ENCODE measurements around the gene BAHCC1.

BAHCC1 gene

GRCh38 chr17:81413497-81414135 is 18.4 kb downstream of the BAHCC1 start:
- no peaks in the 10 kb centered on the region for H3K79me2 ChIP-seq (ENCODE audit: low read length)
- no peaks in the 10 kb centered on the region for H3K36me3 ChIP-seq (replicated peaks; ENCODE audit: low read depth, low read length)
- no peak overlapping the region for H3K4me2 ChIP-seq (ENCODE audit: low read length)
- no peak overlapping the region for H3K9ac ChIP-seq (ENCODE audit: low read length)
- no peak overlapping the region for H2AFZ ChIP-seq (ENCODE audit: low read depth, low read length)
- H4K20me1 ChIP-seq (ENCODE audit: insufficient read depth, low read length) = no peaks in the 10 kb centered on the region
- H3K27ac ChIP-seq (ENCODE audit: low read length) = no peak overlapping the region
- no peak overlapping the region for H3K4me3 ChIP-seq (ENCODE audit: low read length)
- H3K9me3 ChIP-seq (ENCODE audit: insufficient read depth, low read length) = no peaks in the 10 kb centered on the region
- H3K27me3 ChIP-seq (ENCODE audit: low read depth, low read length) = no peaks in the 10 kb centered on the region
- H3K4me1 ChIP-seq (ENCODE audit: low read length) = no peaks in the 10 kb centered on the region
- TF ChIP-seq EZH2phosphoT487 (IDR thresholded peaks at IDR 0.05; ENCODE audit: low read depth) = no peak

DNA sequence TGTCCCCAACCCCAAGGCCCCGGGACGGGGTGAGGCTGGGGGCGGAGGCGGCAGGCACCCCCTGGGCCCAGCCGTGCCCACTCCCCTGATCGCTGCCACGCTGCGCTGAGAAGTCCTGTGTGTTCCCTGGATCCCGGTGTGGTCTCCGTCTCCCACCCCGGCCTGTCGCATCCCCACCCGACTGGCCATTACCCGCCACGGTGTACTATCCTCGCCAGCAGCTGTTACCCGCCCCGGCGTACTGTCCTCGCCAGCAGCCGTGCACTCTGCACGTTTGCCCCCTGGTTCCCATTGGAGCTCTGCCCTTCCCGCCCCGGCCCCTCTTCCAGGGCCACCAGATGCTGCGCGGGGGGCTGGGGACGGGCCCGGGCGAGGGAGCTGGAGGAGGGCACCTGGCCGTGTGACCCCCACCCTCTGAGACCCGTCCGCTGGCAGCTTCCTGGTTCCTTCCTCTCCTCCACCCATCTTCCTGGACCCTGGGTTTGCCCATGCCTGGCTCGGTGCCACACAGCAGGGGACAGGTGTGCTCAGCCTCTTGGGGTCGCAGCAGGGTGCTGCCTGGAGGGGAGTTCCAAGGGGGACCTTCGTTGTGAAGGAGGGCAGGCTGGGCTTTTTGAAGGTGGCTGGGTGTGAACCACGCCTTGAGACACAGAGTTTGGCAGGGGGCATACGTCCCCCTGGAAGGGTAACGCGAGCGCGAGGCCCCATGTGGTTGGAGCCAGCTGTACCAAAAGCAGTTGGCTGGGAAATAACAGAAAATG is 19.7 kb downstream of the BAHCC1 start:
- no peaks in the 10 kb centered on the region for H3K4me1 ChIP-seq (ENCODE audit: low read length)
- no peaks in the 10 kb centered on the region for H3K36me3 ChIP-seq (replicated peaks; ENCODE audit: low read depth, low read length)
- TF ChIP-seq CTCF (IDR thresholded peaks at IDR 0.05; ENCODE audit: low read depth, low read length) = no peak
- TF ChIP-seq EZH2phosphoT487 (IDR thresholded peaks at IDR 0.05; ENCODE audit: low read depth) = no peak
- H3K4me2 ChIP-seq (ENCODE audit: low read length) = no peak overlapping the region
- no peak overlapping the region for H3K4me3 ChIP-seq (ENCODE audit: low read length)
- H3K9ac ChIP-seq (ENCODE audit: low read length) = no peak overlapping the region
- H4K20me1 ChIP-seq (ENCODE audit: insufficient read depth, low read length) = no peaks in the 10 kb centered on the region
- H3K9me3 ChIP-seq (ENCODE audit: insufficient read depth, low read length) = no peaks in the 10 kb centered on the region
- no peak overlapping the region for H3K27ac ChIP-seq (ENCODE audit: low read length)
- no peaks in the 10 kb centered on the region for H3K27me3 ChIP-seq (ENCODE audit: low read depth, low read length)
- no peak overlapping the region for H2AFZ ChIP-seq (ENCODE audit: low read depth, low read length)
- H3K79me2 ChIP-seq (ENCODE audit: low read length) = no peaks in the 10 kb centered on the region

DNA sequence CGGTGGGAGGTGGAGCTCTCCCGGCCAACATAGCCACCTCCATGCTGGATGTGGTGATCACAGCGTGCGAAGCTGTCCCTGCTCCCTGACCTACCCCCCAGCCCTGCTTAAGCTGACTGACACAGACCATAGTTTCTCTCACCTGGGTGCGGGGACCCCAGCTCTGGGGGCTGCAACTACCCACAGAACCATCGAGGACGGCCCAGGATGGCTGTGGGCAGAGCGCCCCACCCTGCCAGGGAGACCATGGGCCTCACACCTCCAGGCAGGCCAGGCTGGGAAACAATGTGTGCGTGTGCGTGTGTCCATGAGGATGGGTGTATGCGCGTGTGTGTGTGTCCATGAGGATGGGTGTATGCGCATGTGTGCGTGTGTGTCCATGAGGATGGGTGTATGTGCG is 20.4 kb downstream of the BAHCC1 start:
- Histone ChIP-seq H3K9ac (ENCODE audit: low read length) (no peak overlapping the region), H3K9me3 (ENCODE audit: insufficient read depth, low read length) (no peaks in the 10 kb centered on the region), H3K79me2 (ENCODE audit: low read length) (no peaks in the 10 kb centered on the region), H4K20me1 (ENCODE audit: insufficient read depth, low read length) (no peaks in the 10 kb centered on the region), H3K27me3 (ENCODE audit: low read depth, low read length) (no peaks in the 10 kb centered on the region), H3K4me2 (ENCODE audit: low read length) (no peak overlapping the region), H2AFZ (ENCODE audit: low read depth, low read length) (no peak overlapping the region), H3K36me3 (replicated peaks; ENCODE audit: low read depth, low read length) (no peaks in the 10 kb centered on the region), H3K4me1 (ENCODE audit: low read length) (no peaks in the 10 kb centered on the region), H3K27ac (ENCODE audit: low read length) (no peak overlapping the region), H3K4me3 (ENCODE audit: low read length) (no peak overlapping the region)
- no peak for TF ChIP-seq EZH2phosphoT487 (IDR thresholded peaks at IDR 0.05; ENCODE audit: low read depth)

DNA sequence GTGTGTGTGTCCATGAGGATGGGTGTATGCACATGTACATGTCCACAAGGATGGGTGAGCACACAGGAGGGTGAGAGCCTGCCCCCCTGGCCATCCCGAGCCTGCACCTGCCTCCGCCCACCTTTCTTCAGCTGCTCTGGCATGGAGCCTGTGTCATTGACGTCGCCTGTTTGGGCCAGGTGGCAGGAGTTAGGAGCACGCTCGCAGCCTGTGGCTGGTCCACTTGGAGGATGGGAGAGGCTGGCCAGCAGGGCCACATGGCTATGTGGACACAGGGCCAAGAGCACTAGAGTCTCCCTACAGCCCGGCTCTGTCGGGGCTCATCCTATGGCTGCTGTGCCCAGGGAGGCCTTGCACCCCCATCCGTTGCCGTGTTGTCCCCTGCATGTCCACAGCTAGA is 21.4 kb downstream of the BAHCC1 start:
- Histone ChIP-seq H4K20me1 (ENCODE audit: insufficient read depth, low read length) (no peaks in the 10 kb centered on the region), H3K4me2 (ENCODE audit: low read length) (no peak overlapping the region), H3K4me3 (ENCODE audit: low read length) (no peak overlapping the region), H3K9ac (ENCODE audit: low read length) (no peak overlapping the region), H3K79me2 (ENCODE audit: low read length) (no peaks in the 10 kb centered on the region), H3K27ac (ENCODE audit: low read length) (no peak overlapping the region), H3K27me3 (ENCODE audit: low read depth, low read length) (no peaks in the 10 kb centered on the region), H3K9me3 (ENCODE audit: insufficient read depth, low read length) (no peaks in the 10 kb centered on the region), H2AFZ (ENCODE audit: low read depth, low read length) (no peak overlapping the region), H3K36me3 (replicated peaks; ENCODE audit: low read depth, low read length) (no peaks in the 10 kb centered on the region), H3K4me1 (ENCODE audit: low read length) (no peaks in the 10 kb centered on the region)
- TF ChIP-seq EZH2phosphoT487 (IDR thresholded peaks at IDR 0.05; ENCODE audit: low read depth) (no peak), CTCF (IDR thresholded peaks at IDR 0.05; ENCODE audit: low read depth, low read length) (no peak)

Data from OCI-LY3 (cell line).